Measurements from ENCODE around the gene KIF1A.
A peak's percentile ranks its signal among the peaks of the same experiment; 100 is the strongest.

The KIF1A gene

DNA sequence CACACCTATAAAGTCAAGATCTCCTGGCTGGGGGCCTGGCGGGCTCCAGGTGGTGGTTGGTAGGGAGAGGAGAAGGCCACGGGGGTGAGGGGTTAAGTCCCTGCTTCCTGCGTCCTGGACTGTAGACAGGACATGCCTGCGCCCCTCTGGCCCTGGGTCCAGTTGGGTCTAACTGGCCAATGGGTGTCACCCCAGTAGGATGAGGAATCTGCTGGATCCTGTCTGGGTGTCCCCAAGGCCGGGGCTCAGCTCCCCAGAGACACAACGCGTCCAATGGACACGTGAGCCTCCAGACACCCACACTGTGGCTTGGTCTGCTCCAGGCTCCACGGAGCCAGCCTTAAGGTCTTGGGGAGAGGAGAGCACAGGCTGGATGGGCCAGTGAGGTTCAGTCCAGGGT lies 108.7 kb downstream of the KIF1A start:
- H3K36me3 ChIP-seq = no peaks in the 10 kb centered on the region
- peak; percentile 2 for DNase-seq
- H3K4me1 ChIP-seq = no peaks in the 10 kb centered on the region
- H3K27me3 ChIP-seq = no peaks in the 10 kb centered on the region
- H3K9me3 ChIP-seq = no peaks in the 10 kb centered on the region
- TF ChIP-seq, protein P1, sequence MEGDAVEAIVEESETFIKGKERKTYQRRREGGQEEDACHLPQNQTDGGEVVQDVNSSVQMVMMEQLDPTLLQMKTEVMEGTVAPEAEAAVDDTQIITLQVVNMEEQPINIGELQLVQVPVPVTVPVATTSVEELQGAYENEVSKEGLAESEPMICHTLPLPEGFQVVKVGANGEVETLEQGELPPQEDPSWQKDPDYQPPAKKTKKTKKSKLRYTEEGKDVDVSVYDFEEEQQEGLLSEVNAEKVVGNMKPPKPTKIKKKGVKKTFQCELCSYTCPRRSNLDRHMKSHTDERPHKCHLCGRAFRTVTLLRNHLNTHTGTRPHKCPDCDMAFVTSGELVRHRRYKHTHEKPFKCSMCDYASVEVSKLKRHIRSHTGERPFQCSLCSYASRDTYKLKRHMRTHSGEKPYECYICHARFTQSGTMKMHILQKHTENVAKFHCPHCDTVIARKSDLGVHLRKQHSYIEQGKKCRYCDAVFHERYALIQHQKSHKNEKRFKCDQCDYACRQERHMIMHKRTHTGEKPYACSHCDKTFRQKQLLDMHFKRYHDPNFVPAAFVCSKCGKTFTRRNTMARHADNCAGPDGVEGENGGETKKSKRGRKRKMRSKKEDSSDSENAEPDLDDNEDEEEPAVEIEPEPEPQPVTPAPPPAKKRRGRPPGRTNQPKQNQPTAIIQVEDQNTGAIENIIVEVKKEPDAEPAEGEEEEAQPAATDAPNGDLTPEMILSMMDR (IDR thresholded peaks at IDR 0.05; ENCODE audit: low read depth, low read length) = no peak
- H3K4me3 ChIP-seq (ENCODE audit: low read depth, low read length) = no peak overlapping the region

DNA sequence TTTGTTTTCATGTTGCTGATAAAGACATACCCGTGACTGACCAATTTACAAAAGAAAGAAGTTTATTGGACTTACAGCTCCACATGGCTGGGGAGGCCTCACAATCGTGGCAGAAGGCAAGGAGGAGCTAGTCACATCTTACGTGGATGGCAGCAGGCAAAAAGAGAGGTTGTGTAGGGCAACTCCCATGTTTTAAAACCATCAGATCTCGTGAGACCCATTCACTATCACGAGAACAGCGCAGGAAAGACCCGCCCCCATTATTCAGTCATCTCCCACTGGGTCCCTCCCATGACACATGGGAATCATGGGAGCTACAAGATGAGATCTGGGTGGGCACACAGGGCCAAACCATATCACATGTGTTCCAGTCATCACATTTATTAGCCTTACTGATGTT lies 111.6 kb downstream of the KIF1A start:
- Histone ChIP-seq H3K4me1 (no peaks in the 10 kb centered on the region), H3K36me3 (no peaks in the 10 kb centered on the region), H3K4me3 (ENCODE audit: low read depth, low read length) (no peak overlapping the region), H3K27me3 (no peaks in the 10 kb centered on the region), H3K9me3 (no peaks in the 10 kb centered on the region)
- TF ChIP-seq, protein P1 (IDR thresholded peaks at IDR 0.05; ENCODE audit: low read depth, low read length) = no peak
- DNase-seq = no peak

DNA sequence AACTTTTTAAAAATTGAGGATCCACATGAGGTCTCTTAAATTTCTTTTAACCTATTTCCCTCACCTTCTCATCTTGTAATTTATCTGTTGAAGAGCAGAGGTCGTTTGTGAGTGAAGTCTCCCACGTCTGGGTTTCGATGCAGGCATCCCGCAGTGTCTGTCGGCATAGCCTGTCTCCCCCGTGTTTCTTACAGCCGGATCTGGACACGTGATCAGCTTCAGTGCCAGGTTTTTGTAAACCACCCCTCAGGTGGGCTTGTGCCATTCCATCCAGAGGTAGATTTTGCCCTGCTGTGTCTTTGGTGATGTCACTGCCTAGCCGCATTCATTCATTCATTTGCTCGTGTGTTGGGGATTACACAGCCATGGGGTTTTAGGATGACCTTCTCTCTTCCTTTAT lies 112.2 kb downstream of the KIF1A start:
- Histone ChIP-seq H3K9me3 (no peaks in the 10 kb centered on the region), H3K4me1 (no peaks in the 10 kb centered on the region), H3K36me3 (no peaks in the 10 kb centered on the region), H3K4me3 (ENCODE audit: low read depth, low read length) (no peak overlapping the region), H3K27me3 (no peaks in the 10 kb centered on the region)
- TF ChIP-seq, protein P1 (IDR thresholded peaks at IDR 0.05; ENCODE audit: low read depth, low read length) = no peak
- no peak for DNase-seq

DNA sequence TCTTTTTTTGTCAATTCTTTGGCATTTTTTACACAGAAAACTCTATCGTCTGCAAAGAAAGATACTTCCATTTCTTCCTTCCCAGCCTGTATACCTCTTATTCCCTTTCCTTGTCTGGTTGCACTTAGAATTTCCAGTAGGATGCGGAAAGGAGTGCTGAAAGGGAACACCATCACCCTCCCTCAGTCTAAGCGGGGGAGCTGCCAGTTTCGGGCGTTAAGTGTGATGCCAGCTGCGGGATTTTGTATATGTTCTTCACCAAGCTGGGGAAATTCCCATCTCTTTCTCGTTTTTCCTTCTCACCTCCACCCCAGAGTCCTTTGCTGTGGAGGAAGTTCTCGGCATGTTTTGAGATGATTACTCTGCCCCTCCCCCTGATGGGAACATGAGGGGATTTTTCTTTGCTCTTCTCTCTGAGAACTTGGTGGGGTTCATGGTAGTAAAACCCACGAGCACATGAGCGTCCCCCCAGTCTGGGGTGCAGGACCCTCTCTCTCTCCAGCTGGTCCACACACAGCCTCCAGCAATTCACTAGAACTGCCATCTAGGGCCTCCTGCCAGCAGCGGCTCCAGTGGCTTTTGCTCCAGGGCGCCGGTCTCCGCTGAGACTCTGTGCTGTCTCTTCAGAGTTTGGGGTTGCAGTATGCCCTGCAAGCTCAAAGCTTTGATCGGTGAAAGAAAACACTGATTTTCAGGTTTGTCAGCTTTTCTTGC lies 112.8 kb downstream of the KIF1A start:
- Histone ChIP-seq H3K4me3 (ENCODE audit: low read depth, low read length) (no peak overlapping the region), H3K27me3 (no peaks in the 10 kb centered on the region), H3K9me3 (no peaks in the 10 kb centered on the region), H3K4me1 (no peaks in the 10 kb centered on the region), H3K36me3 (no peaks in the 10 kb centered on the region)
- TF ChIP-seq, protein P1 (IDR thresholded peaks at IDR 0.05; ENCODE audit: low read depth, low read length) = no peak
- DNase-seq = no peak

DNA sequence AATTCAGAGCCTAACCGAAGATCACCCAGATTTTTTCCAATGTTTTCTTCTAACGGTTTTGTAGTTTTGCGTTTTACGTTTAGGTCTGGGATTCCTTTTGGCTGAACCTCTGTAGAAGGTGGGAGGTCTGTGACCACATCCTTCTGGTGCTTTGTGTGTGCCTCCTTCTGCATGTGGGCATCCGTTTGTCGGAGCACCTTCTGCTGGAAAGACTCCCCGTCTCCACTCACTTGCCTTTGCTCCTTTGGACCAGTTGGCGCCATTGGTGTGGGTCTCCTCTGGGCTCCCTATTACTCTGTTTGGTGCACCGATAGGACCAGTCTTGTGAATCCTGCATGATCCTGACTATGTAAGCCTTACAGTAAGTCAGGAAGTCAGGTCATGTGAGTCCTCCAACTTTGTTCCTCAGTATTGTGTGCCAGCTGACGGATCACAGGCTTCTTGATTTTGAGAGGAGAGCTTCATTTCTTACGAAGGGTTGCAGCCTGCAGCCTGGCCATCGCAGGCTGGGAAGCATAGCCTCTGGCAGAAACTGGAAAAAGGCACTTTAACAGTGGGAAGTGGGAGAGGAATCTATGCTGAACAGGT lies 114.7 kb downstream of the KIF1A start:
- no peaks in the 10 kb centered on the region for H3K27me3 ChIP-seq
- H3K9me3 ChIP-seq = no peaks in the 10 kb centered on the region
- DNase-seq = no peak
- no peaks in the 10 kb centered on the region for H3K36me3 ChIP-seq
- H3K4me3 ChIP-seq (ENCODE audit: low read depth, low read length) = no peak overlapping the region
- TF ChIP-seq, protein P1 (IDR thresholded peaks at IDR 0.05; ENCODE audit: low read depth, low read length) = no peak
- H3K4me1 ChIP-seq = no peaks in the 10 kb centered on the region

DNA sequence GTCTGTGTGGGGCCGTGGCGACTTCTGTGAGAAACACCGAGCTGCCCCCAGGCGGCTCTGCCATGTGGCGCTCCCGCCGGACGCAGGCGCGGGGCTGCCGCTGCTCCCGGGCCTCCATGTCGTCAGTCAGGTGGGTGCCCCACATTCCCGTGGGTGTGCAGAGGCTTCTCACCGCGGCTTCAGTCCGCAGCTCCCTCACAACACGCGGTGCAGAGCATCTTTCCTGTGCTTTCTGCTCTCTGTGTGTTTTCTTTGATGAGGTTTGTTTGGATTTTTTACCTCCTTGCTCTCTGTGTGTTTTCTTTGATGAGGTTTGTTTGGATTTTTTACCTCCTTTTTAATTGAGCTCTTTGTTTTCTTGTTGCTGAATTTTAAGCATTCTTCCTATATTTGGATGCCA lies 115.4 kb downstream of the KIF1A start:
- Histone ChIP-seq H3K9me3 (no peaks in the 10 kb centered on the region), H3K27me3 (no peaks in the 10 kb centered on the region)
- DNase-seq = peak; percentile 14

More for the DNA sequence above, 115.4 kb downstream of the KIF1A start:
- Histone ChIP-seq H3K4me3 (ENCODE audit: low read depth, low read length) (no peak overlapping the region), H3K4me1 (no peaks in the 10 kb centered on the region), H3K36me3 (no peaks in the 10 kb centered on the region)
- TF ChIP-seq, protein P1 (IDR thresholded peaks at IDR 0.05; ENCODE audit: low read depth, low read length) = no peak
